HG03558 (cell line): Measurements from ENCODE around the gene CAMTA2.
"Not testable (repeated sequence)": the region's sequence is repeated elsewhere in the genome, so short reads cannot be mapped to it uniquely, and the experiment has no call there.

Experiments
- ATAC-seq: cut with Tn5 transposase; IDR thresholded peaks from one replicate; pipeline ENCODE4 v1.9.1; 2021; ENCODE audit warnings: moderate number of reproducible peaks; ENCODE audit not compliant: unreplicated experiment; ENCODE audit errors: extremely low read depth

Gene CAMTA2

DNA sequence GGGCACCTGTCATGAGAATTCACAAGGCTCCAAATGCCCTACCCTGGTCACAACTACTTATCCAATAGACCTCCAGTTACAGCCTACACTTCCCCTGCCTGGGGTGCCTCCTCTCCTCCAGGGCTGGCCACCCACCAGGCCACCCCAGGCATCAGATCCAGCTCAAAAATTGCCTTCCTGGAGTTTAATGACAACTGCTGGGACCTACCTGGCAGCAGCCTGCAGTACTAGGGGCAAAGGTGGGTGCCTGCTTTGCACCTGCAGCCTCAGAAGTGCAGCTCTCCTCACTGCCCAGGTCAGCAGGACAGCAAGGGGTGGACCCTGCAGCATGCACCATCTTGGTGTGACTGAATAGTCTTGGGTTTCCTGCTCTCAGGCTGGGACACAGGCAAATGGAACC, 51.8 kb downstream of the CAMTA2 start:
- ATAC-seq = no peak

DNA sequence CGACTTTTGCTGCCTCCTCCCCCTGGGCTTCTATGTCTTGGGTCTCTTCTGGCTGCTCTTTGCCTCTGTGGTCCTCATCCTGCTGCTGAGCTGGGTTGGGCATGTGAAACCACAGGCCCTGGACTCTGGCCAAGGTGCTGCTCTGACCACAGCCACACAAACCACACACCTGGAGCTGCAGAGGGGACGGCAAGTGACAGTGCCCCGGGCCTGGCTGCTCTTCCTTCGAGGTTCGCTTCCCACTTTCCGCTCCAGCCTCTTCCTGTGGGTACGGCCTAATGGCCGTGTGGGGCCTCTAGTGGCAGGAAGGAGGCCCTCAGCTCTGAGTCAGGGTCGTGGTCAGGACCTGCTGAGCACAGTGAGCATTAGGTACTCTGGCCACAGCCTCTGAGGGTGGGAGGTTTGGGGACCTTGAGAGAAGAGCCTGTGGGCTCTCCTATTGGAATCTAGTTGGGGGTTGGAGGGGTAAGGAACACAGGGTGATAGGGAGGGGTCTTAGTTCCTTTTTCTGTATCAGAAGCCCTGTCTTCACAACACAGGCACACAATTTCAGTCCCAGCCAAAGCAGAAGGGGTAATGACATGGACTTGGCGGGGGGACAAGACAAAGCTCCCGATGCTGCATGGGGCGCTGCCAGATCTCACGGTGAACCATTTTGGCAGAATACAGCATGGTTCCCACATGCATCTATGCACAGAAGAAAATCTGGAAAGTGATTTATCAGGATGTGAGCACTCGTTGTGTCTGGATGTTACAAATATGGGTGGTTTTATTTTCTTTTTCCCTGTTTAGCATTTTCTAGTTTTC, 53.1 kb downstream of the CAMTA2 start:
- ATAC-seq = no peak

DNA sequence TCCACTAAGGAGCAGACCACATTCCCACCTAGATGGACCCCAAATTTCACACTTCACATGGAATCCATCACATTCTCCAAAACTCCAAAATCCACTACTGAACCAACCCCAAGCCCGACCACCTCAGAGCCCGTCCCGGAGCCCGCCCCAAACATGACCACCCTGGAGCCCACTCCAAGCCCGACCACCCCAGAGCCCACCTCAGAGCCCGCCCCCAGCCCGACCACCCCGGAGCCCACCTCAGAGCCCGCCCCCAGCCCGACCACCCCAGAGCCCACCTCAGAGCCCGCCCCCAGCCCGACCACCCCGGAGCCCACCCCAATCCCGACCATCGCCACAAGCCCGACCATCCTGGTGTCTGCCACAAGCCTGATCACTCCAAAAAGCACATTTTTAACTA, 53.8 kb downstream of the CAMTA2 start:
- ATAC-seq = no peak

DNA sequence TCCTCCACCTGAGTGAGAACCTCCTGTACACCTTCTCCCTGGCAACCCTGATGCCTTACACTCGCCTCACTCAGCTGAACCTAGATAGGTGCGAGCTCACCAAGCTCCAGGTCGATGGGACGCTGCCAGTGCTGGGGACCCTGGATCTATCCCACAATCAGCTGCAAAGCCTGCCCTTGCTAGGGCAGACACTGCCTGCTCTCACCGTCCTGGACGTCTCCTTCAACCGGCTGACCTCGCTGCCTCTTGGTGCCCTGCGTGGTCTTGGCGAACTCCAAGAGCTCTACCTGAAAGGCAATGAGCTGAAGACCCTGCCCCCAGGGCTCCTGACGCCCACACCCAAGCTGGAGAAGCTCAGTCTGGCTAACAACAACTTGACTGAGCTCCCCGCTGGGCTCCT, 54.7 kb downstream of the CAMTA2 start:
- no peak for ATAC-seq

DNA sequence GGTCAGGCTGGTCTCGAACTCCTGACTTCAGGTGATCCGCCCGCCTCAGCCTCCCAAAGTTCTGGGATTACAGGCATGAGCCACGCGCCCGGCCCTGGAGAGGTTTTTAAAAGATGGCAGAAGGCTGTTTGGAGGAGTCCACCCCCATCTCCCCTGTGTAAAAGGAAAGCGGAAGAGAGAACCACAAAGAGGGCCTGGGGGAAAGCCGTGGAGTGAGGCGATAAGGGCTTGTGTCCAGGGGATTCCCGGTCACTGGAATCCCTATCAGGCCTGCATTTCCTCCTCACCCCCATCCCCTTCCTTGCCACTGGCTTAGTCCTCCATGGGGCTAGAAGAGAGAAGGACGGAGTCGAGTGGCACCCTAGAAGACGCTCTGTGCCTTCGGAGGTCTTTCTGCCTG, 55.5 kb downstream of the CAMTA2 start, which contains the start of gene GP1BA:
GP1BA (plus strand) TSS at position 315 of the 400 bp plus-strand sequence. CDS start 328 bp downstream, outside the sequence.
- no peak for ATAC-seq

DNA sequence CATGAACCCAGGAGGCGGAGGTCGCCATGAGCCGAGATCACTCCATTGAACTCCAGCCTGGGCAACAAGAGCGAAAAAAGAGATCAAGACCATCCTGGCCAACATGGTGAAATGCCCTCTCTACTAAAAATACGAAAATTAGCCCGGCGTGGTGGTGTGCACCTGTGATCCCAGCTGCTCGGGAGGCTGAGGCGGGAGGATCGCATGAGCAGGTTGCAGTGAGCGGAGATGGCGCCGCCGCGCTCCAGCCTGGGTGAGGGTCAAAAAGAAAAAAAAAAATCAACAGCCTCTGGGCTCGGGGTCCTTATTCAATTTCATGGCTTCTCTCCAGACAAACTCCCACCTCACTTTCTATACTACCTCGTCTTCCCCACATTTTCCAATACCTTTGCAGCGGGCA, 58.6 kb downstream of the CAMTA2 start:
- no peak for ATAC-seq

DNA sequence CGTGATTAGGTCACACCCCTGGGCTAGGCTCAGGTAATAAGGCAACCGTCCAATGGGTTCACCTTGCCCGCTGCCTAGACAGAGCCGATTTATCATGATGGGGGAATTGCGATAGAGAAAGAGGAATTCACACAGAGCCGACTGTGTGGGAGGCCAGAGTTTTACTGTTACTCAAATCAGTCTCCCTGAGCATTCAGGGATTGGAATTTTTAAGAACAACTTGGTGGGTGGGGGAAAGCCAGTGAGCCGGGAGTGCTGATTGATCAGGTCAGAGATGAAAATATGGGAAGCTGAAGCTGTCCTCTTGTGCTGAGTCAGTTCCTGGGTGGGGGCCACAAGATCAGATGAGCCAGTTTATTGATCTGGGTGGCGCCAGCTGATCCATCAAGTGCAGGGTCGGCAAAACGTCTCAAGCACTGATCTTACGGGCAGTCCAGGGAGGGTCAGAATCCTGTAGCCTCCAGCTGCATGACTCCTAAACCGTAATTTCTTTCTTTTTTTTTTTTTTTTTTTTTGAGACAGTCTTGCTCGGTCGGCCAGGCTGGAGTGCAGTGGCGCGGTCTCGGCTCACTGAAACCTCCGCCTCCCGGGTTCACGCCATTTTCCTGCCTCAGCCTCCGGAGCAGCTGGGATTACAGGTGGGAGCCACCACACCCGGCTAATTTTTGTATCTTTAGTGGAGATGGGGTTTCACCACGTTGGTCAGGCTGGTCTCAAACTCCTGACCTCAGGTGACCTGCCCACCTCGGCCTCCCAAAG, 60.7 kb downstream of the CAMTA2 start:
- not testable (repeated sequence) for ATAC-seq

DNA sequence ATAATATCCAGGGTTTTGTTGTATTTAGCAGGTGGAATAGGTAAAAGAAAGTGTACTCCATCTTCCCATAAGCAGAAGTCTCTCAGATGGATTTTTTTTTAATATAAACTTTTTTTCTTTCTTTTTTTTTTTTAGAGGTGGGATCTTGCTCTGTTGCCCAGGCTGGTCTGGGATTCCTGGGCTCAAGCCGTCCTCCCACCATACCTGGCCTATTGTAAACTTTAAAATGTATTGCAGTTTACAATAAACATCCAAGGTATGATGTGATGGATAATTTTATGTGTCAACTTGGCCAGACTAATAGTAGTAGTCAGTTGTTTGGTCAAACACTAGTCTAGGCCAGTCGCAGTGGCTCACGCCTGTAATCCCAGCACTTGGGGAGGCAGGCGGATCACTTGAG, 66.2 kb downstream of the CAMTA2 start:
- ATAC-seq = no peak

DNA sequence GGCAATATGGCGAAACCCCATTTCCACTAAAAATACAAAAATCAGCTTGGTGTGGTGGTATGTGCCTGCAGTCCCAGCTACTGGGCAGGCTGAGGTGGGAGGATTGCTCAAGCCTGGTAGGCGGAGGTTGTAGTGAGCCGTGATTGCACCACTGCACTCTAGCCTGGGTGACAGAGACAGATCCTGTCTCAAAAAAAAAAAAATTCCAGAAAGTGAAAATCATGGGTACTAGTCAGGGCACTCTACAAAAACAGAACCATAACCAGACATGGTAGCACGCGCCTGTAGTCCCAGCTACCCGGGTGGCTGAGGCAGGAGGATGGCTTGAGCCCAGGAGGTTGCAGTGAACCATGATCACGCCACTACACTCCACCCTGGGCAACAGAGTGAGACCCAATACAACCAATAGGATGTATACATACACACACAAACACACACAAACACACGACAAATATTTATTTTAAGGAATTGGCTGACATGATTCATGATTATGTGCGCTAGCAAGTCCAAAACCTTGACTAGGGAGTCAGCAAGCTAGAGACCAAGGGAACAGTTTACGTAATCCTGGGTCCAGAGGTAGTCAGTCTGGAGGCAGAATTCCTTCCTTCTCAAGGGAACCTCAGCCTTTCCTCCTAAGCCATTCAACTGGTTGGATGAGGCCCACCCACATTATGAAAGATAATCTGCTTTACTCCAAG, 67.0 kb downstream of the CAMTA2 start:
- no peak for ATAC-seq

DNA sequence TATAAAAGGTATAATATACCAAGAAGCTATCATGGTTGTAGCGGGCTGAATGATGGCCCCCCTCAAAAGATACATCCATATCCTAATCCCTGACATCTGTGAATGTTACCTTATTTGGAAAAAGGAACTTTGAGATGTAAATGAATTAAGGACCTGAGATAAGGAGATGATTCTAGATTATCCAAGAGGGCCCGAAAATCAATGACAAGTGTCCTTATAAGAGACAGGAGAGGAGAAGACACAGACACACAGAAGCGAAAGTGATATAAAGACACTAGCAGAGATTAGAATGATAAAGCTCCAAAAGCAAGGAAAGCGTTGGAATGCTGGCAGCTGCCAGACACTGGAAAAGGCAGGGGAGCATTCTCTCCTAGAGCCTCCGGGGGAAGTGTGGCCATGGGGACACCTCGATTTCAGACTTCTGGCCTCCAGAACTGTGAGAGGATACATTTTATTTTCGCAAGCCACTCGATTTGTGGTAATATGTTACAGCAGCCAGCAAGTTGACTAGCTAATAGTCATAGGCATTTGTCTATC, 67.9 kb downstream of the CAMTA2 start:
- no peak for ATAC-seq
